Ureter (tissue), 1 donor: ENCODE results near the gene UPB1. TPM values are rescaled to one million over a fixed set of nuclear protein-coding genes. Genes with fewer than 3 reads are reported as not detected.

Experiments
- DNase-seq: peaks from one replicate; pipeline ENCODE4 v3.0.0-alpha.2; 2020; ENCODE audit warnings: low spot score
- total RNA-seq: library from RNA; stranded (reverse); gene quantifications from one replicate; pipeline ENCODE4 v1.2.4, GENCODE V29; 2023
- donor health status: DM: yes; HTN: yes; CAD: no.

The UPB1 gene
- total RNA-seq, 1 donor from 2014 or later: 0.26 TPM

DNA sequence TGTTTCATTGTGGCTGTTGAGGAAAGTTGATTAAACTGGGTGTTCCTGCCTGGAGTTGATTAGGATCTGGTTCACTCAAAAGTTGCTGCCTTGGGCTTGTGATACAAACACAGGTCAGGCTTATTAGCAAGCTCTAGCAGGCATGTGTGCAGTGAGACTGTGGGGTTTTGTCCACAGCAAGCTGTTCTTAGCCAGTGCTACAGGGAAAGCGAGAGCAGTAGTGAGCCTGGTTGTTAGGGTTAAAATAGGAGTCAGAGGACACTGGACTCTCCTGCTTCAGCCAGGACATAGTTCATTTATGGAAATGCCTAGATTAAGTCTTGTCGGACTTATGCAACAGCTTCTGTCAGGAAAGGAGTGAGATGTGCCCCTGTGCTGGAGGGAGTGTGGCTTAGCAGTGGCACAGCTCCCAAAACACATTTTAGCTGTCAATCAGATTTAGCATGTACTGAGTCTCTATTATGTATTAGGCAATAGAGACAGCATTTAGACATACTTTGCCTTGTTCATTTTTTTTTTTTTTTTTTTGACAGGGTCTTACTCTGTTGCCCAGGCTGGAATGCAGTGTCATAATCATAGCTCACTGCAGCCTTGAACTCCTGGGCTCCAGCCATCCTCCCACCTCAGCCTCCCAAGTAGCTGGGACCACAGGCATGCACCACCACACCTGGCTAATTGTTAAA lies 69.4 kb downstream of the UPB1 start:
- no peak for DNase-seq

DNA sequence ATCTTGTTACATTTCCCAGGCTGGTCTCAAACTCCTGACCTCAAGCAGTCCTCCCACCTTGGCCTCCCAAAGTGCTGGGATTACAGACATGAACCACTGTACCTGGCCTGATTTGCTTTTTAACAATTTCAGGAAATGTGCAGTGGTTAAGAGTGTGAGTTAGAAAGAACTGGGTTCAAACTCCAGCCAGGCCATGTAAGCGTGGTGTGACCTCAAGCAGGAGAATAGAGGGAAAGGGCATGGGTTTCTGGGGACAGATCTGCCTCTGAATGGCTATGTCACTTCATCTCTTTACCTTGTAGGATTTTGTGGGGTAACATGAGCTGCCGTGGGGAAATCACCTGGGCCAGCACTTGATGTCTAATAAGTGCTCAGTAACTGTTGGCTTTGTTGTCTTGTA lies 69.9 kb downstream of the UPB1 start:
- DNase-seq: no peak

DNA sequence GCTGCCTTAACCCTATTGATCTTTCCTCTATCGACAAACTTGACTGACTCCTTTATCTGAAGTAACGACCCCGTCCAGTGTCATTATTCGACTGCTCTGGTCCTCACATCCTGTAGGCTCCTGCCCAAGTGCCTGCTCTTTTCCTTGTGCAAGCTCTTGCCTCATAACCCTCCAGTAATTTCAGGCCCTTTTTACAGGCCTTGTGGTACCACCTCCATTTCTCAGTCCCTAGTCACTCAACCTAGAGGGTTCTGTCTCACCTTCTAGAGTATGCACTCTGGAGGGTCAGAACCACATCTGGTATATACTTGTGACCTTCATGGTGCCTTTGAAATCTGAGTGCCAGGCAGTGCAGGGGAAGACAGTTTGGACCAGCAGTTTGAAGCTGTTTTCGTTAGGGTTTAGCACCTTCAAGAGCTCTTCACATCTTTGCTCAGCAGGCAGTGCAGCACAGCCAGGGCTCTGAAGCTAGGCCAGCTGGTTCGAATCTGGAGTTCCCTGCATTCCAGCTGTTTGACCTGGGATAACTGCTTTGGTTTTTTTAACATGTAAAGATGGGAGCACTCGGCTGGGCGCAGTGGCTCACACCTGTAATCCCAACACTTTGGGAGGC lies 71.9 kb downstream of the UPB1 start:
- no peak for DNase-seq

DNA sequence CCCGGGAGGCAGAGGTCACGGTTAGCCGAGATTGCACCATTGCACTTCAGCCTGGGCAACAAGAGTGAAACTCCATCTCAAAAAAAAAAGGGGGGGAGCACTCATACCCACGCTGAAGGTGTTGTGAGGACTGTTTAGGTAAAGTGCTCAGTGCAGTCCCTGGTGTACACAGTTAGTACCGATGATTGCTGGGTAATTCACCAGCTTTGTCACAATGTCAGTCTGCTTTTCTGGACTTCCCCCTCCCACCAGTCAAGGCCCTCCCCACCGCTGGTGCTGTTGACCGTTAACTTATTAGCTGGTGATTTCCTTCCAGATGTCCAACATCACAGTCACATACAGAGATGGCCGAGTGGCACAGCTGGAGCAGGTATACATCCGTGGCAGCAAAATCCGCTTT lies 72.5 kb downstream of the UPB1 start:
- DNase-seq: no peak

DNA sequence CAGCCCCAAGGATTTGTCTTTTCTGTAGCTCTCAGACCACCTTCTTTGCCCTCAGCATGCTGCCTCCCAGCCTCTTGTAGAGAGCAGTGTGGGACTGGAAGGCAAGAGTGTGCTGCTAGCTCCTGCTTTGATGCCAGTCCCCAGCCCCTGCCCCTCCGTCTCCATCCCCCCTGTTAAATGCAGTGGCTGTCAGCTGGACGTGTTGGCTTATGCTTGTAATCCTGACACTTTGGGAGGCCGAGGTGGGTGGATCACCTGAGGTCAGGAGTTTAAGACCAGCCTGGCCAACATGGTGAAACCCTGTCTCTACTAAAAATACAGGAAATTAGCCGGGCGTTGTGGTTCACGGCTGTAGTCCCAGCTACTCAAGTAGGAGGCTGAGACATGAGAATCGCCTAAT lies 76.1 kb downstream of the UPB1 start:
- no peak for DNase-seq

DNA sequence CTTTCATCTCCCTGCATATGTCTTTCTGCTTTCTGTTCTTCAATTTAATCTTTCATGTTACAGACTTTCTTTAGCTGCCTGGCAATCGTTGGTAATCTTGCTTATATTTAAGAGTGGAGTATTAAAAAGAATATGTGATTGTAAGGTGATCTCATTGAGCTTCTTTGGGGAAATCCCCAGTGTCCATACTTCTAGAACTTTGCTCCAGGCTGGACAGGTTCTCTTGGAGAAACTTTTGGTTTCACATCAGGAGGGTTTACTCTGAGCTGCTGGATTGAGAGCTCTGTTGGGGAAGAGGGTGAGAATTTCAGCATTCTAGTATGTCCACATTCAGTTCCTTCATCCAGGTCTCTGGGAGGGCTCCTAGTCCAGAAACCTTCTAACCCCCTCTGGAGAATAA lies 81.6 kb downstream of the UPB1 start:
- DNase-seq: no peak

Other genes starting within 250 kb of the UPB1 start
- 92.9 TPM for gene SPECC1L, start 224.5 kb upstream of the UPB1 start, total RNA-seq
- 3.3 TPM for gene ADORA2A, start 67.7 kb upstream of the UPB1 start, total RNA-seq
- gene GUCD1, start 59.8 kb downstream of the UPB1 start, total RNA-seq: 79.0 TPM
- gene SNRPD3, start 60.7 kb downstream of the UPB1 start, total RNA-seq: 88.7 TPM
- gene LRRC75B, start 97.7 kb downstream of the UPB1 start, total RNA-seq: 7.8 TPM
- 8.2 TPM for gene GGT1, start 107.9 kb downstream of the UPB1 start, total RNA-seq